ENCODE data around the gene KCNH6. TPM values are rescaled to one million over a fixed set of nuclear protein-coding genes. Genes with fewer than 3 reads are reported as not detected.

KCNH6 gene
- total RNA-seq, 4 donors from 2014 or later = not detected

GRCh38 chr17:63491413-63491812 is 31.7 kb upstream of the KCNH6 start:
- no peak for DNase-seq (ENCODE audit: extremely low spot score)
- H3K4me1 ChIP-seq = no peaks in the 10 kb centered on the region
- 85% methylated on average over 8 of the region's 8 CpGs for WGBS
- no peaks in the 10 kb centered on the region for H3K9me3 ChIP-seq
- H3K27ac ChIP-seq (replicated peaks in 1 of 4) = no peak overlapping the region
- TF ChIP-seq CTCF (IDR thresholded peaks at IDR 0.05) = no peak
- no peak for TF ChIP-seq POLR2AphosphoS5 (IDR thresholded peaks at IDR 0.05)
- no peak for TF ChIP-seq POLR2A (IDR thresholded peaks at IDR 0.05; ENCODE audit: low read depth)
- TF ChIP-seq EP300 (IDR thresholded peaks at IDR 0.05) = no peak
- peaks cover 0 to 4% (median 0%) of the 10 kb centered on the region in 4 donors for H3K36me3 ChIP-seq
- H3K4me3 ChIP-seq = no peak overlapping the region
- H3K27me3 ChIP-seq = peaks cover 0 to 3% (median 0%) of the 10 kb centered on the region in 4 donors
- intact Hi-C loops (cut with DNase I) = no loop called here

GRCh38 chr17:63491977-63492618 is 31.1 kb upstream of the KCNH6 start:
- Histone ChIP-seq H3K36me3 (peaks cover 0 to 4% (median 0%) of the 10 kb centered on the region in 4 donors), H3K4me3 (no peak overlapping the region), H3K27ac (replicated peaks in 1 of 4) (no peak overlapping the region), H3K4me1 (no peaks in the 10 kb centered on the region), H3K9me3 (no peaks in the 10 kb centered on the region), H3K27me3 (peaks cover 0 to 3% (median 0%) of the 10 kb centered on the region in 4 donors)
- whole genome bisulfite sequencing = 70% methylated on average over 10 of the region's 10 CpGs
- no peak for DNase-seq (ENCODE audit: extremely low spot score)
- TF ChIP-seq EP300 (IDR thresholded peaks at IDR 0.05) = no peak
- TF ChIP-seq POLR2A (IDR thresholded peaks at IDR 0.05; ENCODE audit: low read depth) = no peak
- no peak for TF ChIP-seq POLR2AphosphoS5 (IDR thresholded peaks at IDR 0.05)
- TF ChIP-seq CTCF (IDR thresholded peaks at IDR 0.05) = no peak
- intact Hi-C loops (cut with DNase I) = no loop called here

- no peak overlapping the region for H3K4me3 ChIP-seq
- H3K27ac ChIP-seq (replicated peaks in 1 of 4) = no peak overlapping the region
- DNase-seq (ENCODE audit: extremely low spot score) = no peak
- TF ChIP-seq EP300 (IDR thresholded peaks at IDR 0.05) (no peak), CTCF (IDR thresholded peaks at IDR 0.05) (no peak), POLR2AphosphoS5 (IDR thresholded peaks at IDR 0.05) (no peak), POLR2A (IDR thresholded peaks at IDR 0.05; ENCODE audit: low read depth) (no peak)
- H3K9me3 ChIP-seq = no peaks in the 10 kb centered on the region
- intact Hi-C loops (cut with DNase I) = no loop called here
- no peaks in the 10 kb centered on the region for H3K4me1 ChIP-seq
- WGBS = 91% methylated on average over 6 of the region's 6 CpGs
- peaks cover 0 to 4% (median 0%) of the 10 kb centered on the region in 4 donors for H3K36me3 ChIP-seq
- H3K27me3 ChIP-seq = no peaks in the 10 kb centered on the region
Measured at GRCh38 chr17:63492940-63493339, 30.2 kb upstream of the KCNH6 start.

- no peaks in the 10 kb centered on the region for H3K4me1 ChIP-seq
- no peak for DNase-seq (ENCODE audit: extremely low spot score)
- TF ChIP-seq POLR2AphosphoS5 (IDR thresholded peaks at IDR 0.05) (no peak), POLR2A (IDR thresholded peaks at IDR 0.05; ENCODE audit: low read depth) (no peak)
- no peak overlapping the region for H3K27ac ChIP-seq (replicated peaks in 1 of 4)
- intact Hi-C loops (cut with DNase I) = no loop called here
- no peak overlapping the region for H3K4me3 ChIP-seq
- peaks cover 0 to 4% (median 0%) of the 10 kb centered on the region in 4 donors for H3K36me3 ChIP-seq
- no peaks in the 10 kb centered on the region for H3K27me3 ChIP-seq
- 95% methylated on average over 9 of the region's 9 CpGs for WGBS
- no peaks in the 10 kb centered on the region for H3K9me3 ChIP-seq
Measured at GRCh38 chr17:63493411-63493810, 29.7 kb upstream of the KCNH6 start.

GRCh38 chr17:63494300-63494928 is 28.7 kb upstream of the KCNH6 start:
- H3K36me3 ChIP-seq = no peaks in the 10 kb centered on the region
- TF ChIP-seq POLR2A (IDR thresholded peaks at IDR 0.05; ENCODE audit: low read depth) = no peak
- TF ChIP-seq EP300 (IDR thresholded peaks at IDR 0.05) = no peak
- no peak for TF ChIP-seq POLR2AphosphoS5 (IDR thresholded peaks at IDR 0.05)
- no peak for TF ChIP-seq CTCF (IDR thresholded peaks at IDR 0.05)
- 94% methylated on average over 12 of the region's 12 CpGs for WGBS
- H3K27me3 ChIP-seq = no peaks in the 10 kb centered on the region
- H3K9me3 ChIP-seq = no peaks in the 10 kb centered on the region
- H3K4me3 ChIP-seq = no peak overlapping the region
- no peaks in the 10 kb centered on the region for H3K4me1 ChIP-seq
- no peak overlapping the region for H3K27ac ChIP-seq (replicated peaks in 1 of 4)
- intact Hi-C loops (cut with DNase I) = no loop called here
- no peak for DNase-seq (ENCODE audit: extremely low spot score)

Measured in esophagus muscularis mucosa (tissue), 4 donors.